GM12878 (cell line): ENCODE data around the gene CD70. TPM values are rescaled to one million over a fixed set of nuclear protein-coding genes. Genes with fewer than 3 reads are reported as not detected.

Experiments used
- ATF3 ChIP-seq: IDR thresholded peaks from 2 replicates; pipeline ENCODE4 v1.6.1; 2011; ENCODE audit warnings: low read depth, mild to moderate bottlenecking, low read length, moderate library complexity, borderline replicate concordance; ENCODE audit errors: extremely low read depth
- BCL11A ChIP-seq: IDR thresholded peaks from 2 replicates; pipeline ENCODE4 v1.6.1; 2011; ENCODE audit warnings: low read depth, low read length
- BCL3 ChIP-seq: IDR thresholded peaks from 2 replicates; pipeline ENCODE4 v1.6.1; 2011; ENCODE audit warnings: borderline replicate concordance, low read depth, mild to moderate bottlenecking, moderate library complexity, low read length; ENCODE audit not compliant: insufficient read depth, poor library complexity, severe bottlenecking
- CBFB ChIP-seq: IDR thresholded peaks from 2 replicates; pipeline ENCODE4 v1.6.1; 2016; ENCODE audit warnings: antibody characterized with exemption, low read depth
- CHD2 ChIP-seq: IDR thresholded peaks from 2 replicates; pipeline ENCODE4 v1.6.1; 2011; ENCODE audit warnings: low read depth, low read length, improper control_type of control experiment, borderline replicate concordance
- CHD4 ChIP-seq: fragments of 200-600 bp; sonication (generic); IDR thresholded peaks from 2 replicates; pipeline ENCODE4 v1.6.1; 2016; ENCODE audit warnings: mild to moderate bottlenecking
- EP300 ChIP-seq, 2 experiments: fragments of 150-350 bp in 1 of 2; IDR thresholded peaks; 2 replicates each; pipeline ENCODE4 v1.6.1; 2011 to 2012; ENCODE audit warnings: low read depth in 2 of 2, low read length in 2 of 2, borderline replicate concordance in 1 of 2, improper control_type of control experiment in 1 of 2, inconsistent platforms in 1 of 2; ENCODE audit not compliant: control insufficient read depth in 1 of 2
- HDGF ChIP-seq: fragments of 450-650 bp; IDR thresholded peaks from 2 replicates; pipeline ENCODE4 v1.6.1; 2016; ENCODE audit warnings: antibody characterized with exemption
- IRF4 ChIP-seq: IDR thresholded peaks from 2 replicates; pipeline ENCODE4 v1.6.1; 2011; ENCODE audit warnings: low read depth, low read length
- JUNB ChIP-seq: IDR thresholded peaks from 2 replicates; pipeline ENCODE4 v1.6.1; 2016; ENCODE audit warnings: antibody characterized with exemption, mild to moderate bottlenecking
- JUND ChIP-seq: IDR thresholded peaks from 2 replicates; pipeline ENCODE4 v1.6.1; 2012; ENCODE audit warnings: low read depth, mild to moderate bottlenecking, low read length, improper control_type of control experiment, moderate library complexity
- MXI1 ChIP-seq: fragments of 150-350 bp; IDR thresholded peaks from 2 replicates; pipeline ENCODE4 v1.6.1; 2011; ENCODE audit warnings: low read depth, mild to moderate bottlenecking, inconsistent platforms, low read length, improper control_type of control experiment
- NR2F1 ChIP-seq: fragments of 450-650 bp; conservative IDR thresholded peaks from 2 replicates; pipeline ENCODE4 v1.6.1; 2017; ENCODE audit warnings: mild to moderate bottlenecking
- PAX5 ChIP-seq: IDR thresholded peaks from 2 replicates; pipeline ENCODE4 v1.6.1; 2011; ENCODE audit warnings: low read depth, low read length, borderline replicate concordance
- PRDM15 ChIP-seq: fragments of 450-650 bp; formaldehyde crosslinking; IDR thresholded peaks from 2 replicates; pipeline ENCODE4 v1.4.0; 2020; ENCODE audit warnings: mild to moderate bottlenecking, moderate library complexity
- RBBP5 ChIP-seq: fragments of 200-600 bp; sonication (generic); conservative IDR thresholded peaks from 2 replicates; pipeline ENCODE4 v1.6.1; 2016
- SPI1 ChIP-seq: IDR thresholded peaks from 2 replicates; pipeline ENCODE4 v1.6.1; 2011; ENCODE audit warnings: low read depth, mild to moderate bottlenecking, low read length, moderate library complexity, borderline replicate concordance; ENCODE audit not compliant: insufficient read depth
- USF2 ChIP-seq: IDR thresholded peaks from 2 replicates; pipeline ENCODE4 v1.6.1; 2011; ENCODE audit warnings: low read depth, low read length, improper control_type of control experiment, borderline replicate concordance
- ZBED1 ChIP-seq: IDR thresholded peaks from 2 replicates; pipeline ENCODE4 v1.6.1; 2016; ENCODE audit warnings: borderline replicate concordance
- polyA plus RNA-seq, 11 experiments: library from polyadenylated mRNA; depleted of rRNA in 4 of 11; unstranded in 6 of 11; stranded (reverse) in 5 of 11; fragments of >200 nt; fragmentation: Nextera tagmentation in 4 of 11; fragmentation: Illumina TruSeq in 1 of 11; extraction: Ambion mirVana in 4 of 11; extraction: Trizol in 1 of 11; gene quantifications; 1 replicate in 1 of 11; 2 replicates in 10 of 11; pipeline versions ENCODE4 v1.2.1 to v1.2.3, GENCODE V29; 2011 to 2016; ENCODE audit warnings: inconsistent platforms in 2 of 11, missing spikeins in 2 of 11, low read depth in 1 of 11
- total RNA-seq, 4 experiments: library from RNA; depleted of rRNA in 3 of 4; stranded (reverse); fragments of >200 nt in 3 of 4; fragmentation: Illumina TruSeq in 1 of 4; extraction: Trizol in 1 of 4; gene quantifications; 2 replicates each; pipeline versions ENCODE4 v1.2.1 to v1.2.3, GENCODE V29; 2013 to 2021
- TF ChIP-seq, protein P1 (sequence below): fragments of 450-650 bp; IDR thresholded peaks from 2 replicates; pipeline ENCODE4 v1.6.1; 2017; ENCODE audit warnings: mild to moderate bottlenecking, moderate library complexity

CD70 gene
- total and polyA plus RNA-seq, 10 of the 15 experiments (the other 5 are each of a cell fraction or from before 2014, with no cell fraction given) = 16.4 to 441 (median 265) TPM

DNA sequence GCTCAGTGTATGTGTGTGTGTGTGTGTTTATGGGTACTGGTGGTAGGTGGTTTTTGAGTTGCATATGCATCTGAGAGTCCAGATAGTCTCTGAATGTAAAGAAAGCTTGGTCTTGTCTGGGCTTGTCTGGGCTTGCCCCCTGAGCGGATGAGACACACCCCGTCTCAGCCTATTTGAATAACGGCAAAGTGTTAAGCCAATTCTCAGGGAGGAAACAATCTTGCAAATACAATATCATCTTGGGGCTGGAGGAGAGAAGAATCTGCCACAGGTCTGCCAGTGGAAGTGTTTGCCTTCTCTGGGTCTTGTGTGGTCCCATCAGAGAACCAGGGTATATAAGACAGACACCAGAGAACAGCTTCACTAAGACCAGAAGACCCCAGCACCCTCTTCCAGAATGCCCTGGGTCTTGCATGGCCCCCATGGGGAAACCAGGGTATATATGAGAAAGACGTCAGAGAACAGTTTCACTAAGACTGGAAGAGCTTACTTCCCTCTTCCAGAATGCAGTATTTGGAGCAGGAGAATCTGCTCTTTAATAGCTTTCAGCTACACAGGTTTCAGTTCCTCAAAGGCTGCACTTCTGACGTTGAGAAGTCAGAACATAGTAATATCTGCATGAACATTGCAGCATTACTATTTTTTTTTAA lies 13.3 kb downstream of the CD70 start (continued):
- TF ChIP-seq PRDM15 (CRISPR knock-in tag) (no peak), BCL3 (peak; percentile 55), CHD2 (peak; percentile 71), SPI1 (peak; percentile 98), NR2F1 (peak; percentile 47), JUNB (peak; percentile 54), CHD4 (no peak), RBBP5 (0 out of 2 replicates have a peak, but pooled peaks have one; percentile 60), CBFB (peak; percentile 71; the same call in 1 of the 2 replicates), ZBED1 (peak; percentile 86), EP300 (IDR thresholded peaks at IDR 0.05; ENCODE audit: borderline replicate concordance in 1 of 2, control insufficient read depth in 1 of 2, low read depth in 2 of 2, low read length in 2 of 2) (peak; percentile 81 to 98), PAX5 (peak; percentile 86), BCL11A (peak; percentile 93), JUND (no peak), HDGF (peak; percentile 81; the same call in 1 of the 2 replicates), ATF3 (no peak), MXI1 (peak; percentile 36; the same call in 1 of the 2 replicates), IRF4 (peak; percentile 98), USF2 (no peak)
- TF ChIP-seq, protein P1, sequence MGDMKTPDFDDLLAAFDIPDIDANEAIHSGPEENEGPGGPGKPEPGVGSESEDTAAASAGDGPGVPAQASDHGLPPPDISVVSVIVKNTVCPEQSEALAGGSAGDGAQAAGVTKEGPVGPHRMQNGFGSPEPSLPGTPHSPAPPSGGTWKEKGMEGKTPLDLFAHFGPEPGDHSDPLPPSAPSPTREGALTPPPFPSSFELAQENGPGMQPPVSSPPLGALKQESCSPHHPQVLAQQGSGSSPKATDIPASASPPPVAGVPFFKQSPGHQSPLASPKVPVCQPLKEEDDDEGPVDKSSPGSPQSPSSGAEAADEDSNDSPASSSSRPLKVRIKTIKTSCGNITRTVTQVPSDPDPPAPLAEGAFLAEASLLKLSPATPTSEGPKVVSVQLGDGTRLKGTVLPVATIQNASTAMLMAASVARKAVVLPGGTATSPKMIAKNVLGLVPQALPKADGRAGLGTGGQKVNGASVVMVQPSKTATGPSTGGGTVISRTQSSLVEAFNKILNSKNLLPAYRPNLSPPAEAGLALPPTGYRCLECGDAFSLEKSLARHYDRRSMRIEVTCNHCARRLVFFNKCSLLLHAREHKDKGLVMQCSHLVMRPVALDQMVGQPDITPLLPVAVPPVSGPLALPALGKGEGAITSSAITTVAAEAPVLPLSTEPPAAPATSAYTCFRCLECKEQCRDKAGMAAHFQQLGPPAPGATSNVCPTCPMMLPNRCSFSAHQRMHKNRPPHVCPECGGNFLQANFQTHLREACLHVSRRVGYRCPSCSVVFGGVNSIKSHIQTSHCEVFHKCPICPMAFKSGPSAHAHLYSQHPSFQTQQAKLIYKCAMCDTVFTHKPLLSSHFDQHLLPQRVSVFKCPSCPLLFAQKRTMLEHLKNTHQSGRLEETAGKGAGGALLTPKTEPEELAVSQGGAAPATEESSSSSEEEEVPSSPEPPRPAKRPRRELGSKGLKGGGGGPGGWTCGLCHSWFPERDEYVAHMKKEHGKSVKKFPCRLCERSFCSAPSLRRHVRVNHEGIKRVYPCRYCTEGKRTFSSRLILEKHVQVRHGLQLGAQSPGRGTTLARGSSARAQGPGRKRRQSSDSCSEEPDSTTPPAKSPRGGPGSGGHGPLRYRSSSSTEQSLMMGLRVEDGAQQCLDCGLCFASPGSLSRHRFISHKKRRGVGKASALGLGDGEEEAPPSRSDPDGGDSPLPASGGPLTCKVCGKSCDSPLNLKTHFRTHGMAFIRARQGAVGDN = peak; percentile 31
